GM12872 (cell line): ENCODE measurements around the gene ADAMTS4.

ENCODE experiments used
- TF ChIP-seq, protein P1 (sequence below): IDR thresholded peaks from 3 replicates; pipeline ENCODE4 v1.5.1; 2011; ENCODE audit warnings: low read depth, mild to moderate bottlenecking, low read length, moderate library complexity; ENCODE audit not compliant: insufficient read depth

The ADAMTS4 gene

GRCh38 chr1:161173711-161174110 is 25.1 kb downstream of the ADAMTS4 start:
- TF ChIP-seq, protein P1, sequence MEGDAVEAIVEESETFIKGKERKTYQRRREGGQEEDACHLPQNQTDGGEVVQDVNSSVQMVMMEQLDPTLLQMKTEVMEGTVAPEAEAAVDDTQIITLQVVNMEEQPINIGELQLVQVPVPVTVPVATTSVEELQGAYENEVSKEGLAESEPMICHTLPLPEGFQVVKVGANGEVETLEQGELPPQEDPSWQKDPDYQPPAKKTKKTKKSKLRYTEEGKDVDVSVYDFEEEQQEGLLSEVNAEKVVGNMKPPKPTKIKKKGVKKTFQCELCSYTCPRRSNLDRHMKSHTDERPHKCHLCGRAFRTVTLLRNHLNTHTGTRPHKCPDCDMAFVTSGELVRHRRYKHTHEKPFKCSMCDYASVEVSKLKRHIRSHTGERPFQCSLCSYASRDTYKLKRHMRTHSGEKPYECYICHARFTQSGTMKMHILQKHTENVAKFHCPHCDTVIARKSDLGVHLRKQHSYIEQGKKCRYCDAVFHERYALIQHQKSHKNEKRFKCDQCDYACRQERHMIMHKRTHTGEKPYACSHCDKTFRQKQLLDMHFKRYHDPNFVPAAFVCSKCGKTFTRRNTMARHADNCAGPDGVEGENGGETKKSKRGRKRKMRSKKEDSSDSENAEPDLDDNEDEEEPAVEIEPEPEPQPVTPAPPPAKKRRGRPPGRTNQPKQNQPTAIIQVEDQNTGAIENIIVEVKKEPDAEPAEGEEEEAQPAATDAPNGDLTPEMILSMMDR: no peak

- TF ChIP-seq, protein P1: no peak
Measured at GRCh38 chr1:161172776-161173376, 26.0 kb downstream of the ADAMTS4 start.

DNA sequence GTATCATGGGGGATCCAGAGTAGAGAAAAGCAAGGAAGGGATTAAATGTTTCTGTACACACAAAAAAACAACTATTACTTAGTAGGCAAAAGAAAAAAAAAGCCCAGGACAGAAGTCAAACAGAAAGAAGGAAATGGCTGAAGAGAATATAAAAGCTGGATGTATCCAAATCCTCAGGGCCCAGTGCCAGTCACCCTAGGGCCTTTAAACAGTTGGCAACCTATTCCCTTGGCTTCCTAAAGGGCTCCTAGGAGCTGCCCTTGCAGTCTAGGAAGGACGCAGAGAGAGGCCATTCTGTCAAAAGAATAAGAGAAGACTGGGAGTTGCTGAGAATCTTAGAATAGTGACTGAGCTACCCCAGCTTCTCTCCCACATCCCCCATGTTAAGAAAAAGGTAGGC is 26.5 kb downstream of the ADAMTS4 start:
- TF ChIP-seq, protein P1: no peak

GRCh38 chr1:161171696-161172095 is 27.2 kb downstream of the ADAMTS4 start:
- TF ChIP-seq, protein P1: no peak

GRCh38 chr1:161171191-161171590 is 27.7 kb downstream of the ADAMTS4 start:
- TF ChIP-seq, protein P1: 0 out of 3 replicates have a peak, but pooled peaks have one; percentile 6

GRCh38 chr1:161168906-161169305 is 29.9 kb downstream of the ADAMTS4 start:
- TF ChIP-seq, protein P1: no peak

DNA sequence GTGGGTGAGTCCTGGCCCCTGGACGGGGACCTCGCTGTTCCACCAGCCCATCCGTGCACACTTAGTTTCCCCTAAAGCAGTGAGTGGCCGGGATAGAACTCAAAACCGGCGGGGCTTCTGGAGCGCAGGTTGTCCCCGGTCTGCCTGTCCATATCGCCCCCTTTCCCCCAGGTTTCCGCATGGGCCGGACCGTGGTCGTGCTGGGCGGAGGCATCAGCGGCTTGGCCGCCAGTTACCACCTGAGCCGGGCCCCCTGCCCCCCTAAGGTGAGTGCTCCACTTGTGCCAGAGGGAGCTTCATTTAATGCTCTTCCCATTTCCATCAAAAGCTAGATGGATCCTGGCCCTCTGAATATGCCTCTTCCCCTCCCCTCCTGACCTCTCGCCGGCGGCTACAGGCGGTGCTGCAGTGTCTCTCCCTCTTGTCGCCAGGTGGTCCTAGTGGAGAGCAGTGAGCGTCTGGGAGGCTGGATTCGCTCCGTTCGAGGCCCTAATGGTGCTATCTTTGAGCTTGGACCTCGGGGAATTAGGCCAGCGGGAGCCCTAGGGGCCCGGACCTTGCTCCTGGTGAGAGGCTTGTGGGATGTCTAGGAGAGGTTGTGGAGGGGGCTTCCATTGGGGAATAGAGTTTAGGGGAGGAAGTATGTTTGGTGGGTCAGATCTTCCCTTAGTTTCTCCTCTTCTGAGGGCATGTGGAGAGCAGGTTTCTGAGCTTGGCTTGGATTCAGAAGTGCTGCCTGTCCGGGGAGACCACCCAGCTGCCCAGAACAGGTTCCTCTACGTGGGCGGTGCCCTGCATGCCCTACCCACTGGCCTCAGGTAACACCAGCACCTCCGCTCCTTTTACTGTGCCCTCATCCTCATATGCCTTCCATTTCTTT is 31.9 kb downstream of the ADAMTS4 start:
- TF ChIP-seq, protein P1: no peak
